CMK (cell line): ENCODE data around the gene TRAPPC2L.

Experiments
- DNase-seq: peaks from one replicate; pipeline ENCODE4 v3.0.0-alpha.2; 2010; ENCODE audit warnings: low read depth

TRAPPC2L gene

GRCh38 chr16:88909431-88910210, 52.7 kb downstream of the TRAPPC2L start:
- no peak for DNase-seq

DNA sequence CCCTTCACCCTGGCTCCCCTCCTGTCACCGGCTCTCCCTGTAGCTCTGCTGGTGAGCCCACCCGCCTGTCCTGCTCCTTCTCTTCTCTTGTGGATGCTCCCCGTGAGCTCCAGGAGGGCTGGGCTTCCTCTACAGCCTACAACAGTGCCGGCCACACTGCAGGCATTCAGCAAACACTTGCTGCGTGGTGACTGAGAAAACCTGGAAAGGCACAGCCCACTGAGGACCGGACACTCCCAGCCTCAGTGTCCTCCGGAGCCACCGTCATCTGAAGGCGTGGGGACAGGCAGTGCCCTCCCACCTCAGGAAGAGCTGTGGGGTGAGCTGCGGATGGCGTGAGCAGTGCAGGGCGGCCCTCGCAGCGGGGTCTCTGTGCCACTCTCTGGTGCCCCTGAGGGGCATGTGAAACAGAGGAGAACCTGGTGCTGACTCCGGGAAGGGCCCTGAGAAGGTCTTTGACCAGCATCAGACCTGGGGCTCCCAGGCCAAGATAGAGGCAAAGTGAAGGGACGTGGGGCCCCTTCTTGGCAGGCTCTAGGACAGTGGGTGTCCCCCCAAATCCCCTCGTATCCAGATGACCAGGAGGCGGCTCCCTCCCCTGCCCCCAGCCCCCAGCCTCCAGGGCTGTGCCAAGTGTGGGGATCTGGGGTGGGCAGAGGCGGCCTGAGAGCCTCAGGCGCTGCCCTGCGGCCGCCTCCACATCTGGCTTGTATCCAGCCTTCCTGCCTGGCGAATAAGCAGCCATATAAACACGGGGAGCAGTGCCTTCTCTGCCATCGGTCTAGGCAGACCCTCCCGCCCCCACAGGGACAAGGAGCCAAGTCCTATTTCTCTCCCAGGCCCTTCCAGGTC, 53.6 kb downstream of the TRAPPC2L start:
- no peak for DNase-seq

- DNase-seq, result no peak
Observed at GRCh38 chr16:88911136-88911945, 54.4 kb downstream of the TRAPPC2L start.

GRCh38 chr16:88911946-88912310, 55.0 kb downstream of the TRAPPC2L start:
- no peak for DNase-seq
